ENCODE results near the gene BICC1. TPM values are rescaled to one million over a fixed set of nuclear protein-coding genes. Genes with fewer than 3 reads are reported as not detected.

The BICC1 gene
- total and polyA plus RNA-seq, 2 of the 8 experiments (the other 6 are each of a cell fraction or from before 2014, with no cell fraction given) = 0.20 to 0.73 TPM

DNA sequence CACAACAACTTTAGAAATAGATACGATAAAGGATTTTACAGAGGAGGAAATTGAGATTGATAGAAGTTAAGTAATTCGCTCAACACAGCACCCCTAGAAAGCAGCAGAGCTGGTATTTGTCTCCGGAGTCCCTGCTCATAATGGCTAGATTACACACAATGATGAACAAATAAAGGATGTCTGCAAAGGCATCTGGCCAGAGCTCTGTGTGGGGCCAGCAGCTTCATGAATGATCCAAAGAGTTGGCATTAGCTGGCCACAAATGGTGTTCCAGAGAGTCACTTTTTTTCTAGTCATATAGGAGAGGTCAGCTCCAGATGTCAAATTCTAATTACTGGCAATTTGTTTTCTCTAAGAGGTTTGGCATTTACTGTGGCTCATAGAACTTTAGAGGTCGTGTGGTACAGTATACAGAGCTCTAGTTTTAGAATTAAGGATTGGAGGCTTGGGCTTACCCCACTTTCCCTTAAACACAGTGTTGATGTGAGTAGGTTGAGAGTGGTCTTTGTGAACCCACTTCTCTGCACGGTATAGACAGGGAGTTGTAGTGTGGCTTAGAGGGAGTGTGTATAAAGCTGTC lies 186.2 kb downstream of the BICC1 start:
- H4K91ac ChIP-seq (replicated peaks; ENCODE audit: insufficient read length, low read length) = no peak overlapping the region
- H2BK15ac ChIP-seq (ENCODE audit: low read length) = no peak overlapping the region
- FAIRE-seq = no peak
- H3K4me2 ChIP-seq (ENCODE audit: insufficient read depth in 1 of 2, low read depth in 2 of 2, low read length in 2 of 2) = no peak overlapping the region
- no peak for DNase-seq (ENCODE audit: low read depth in 1 of 2, low spot score in 2 of 2)
- no peak overlapping the region for H2BK120ac ChIP-seq (replicated peaks; ENCODE audit: low read depth, low read length)
- no peak overlapping the region for H3K9ac ChIP-seq (replicated peaks in 1 of 4; ENCODE audit: extremely low read depth in 1 of 4, low read depth in 3 of 4, low read length in 3 of 4)
- H3K9me3 ChIP-seq (ENCODE audit: insufficient read depth in 2 of 2, low read depth in 1 of 2, low read length in 1 of 2) = no peaks in the 10 kb centered on the region; a peak in 1 of 4 replicates
- H3K27ac ChIP-seq (ENCODE audit: low read depth, low read length) = no peak overlapping the region
- no peak overlapping the region for H3K4ac ChIP-seq (replicated peaks; ENCODE audit: insufficient read length, low read depth, low read length)
- no peaks in the 10 kb centered on the region for H3K23me2 ChIP-seq (ENCODE audit: low read depth, low read length)
- H3K56ac ChIP-seq (replicated peaks; ENCODE audit: insufficient read length, low read depth, low read length) = no peak overlapping the region
- H2AK5ac ChIP-seq (ENCODE audit: low read depth, low read length) = no peak overlapping the region
- peaks cover 0 to 4% (median 2%) of the 10 kb centered on the region in 4 experiments; a peak in 2 of 7 replicates for H3K4me1 ChIP-seq (replicated peaks in 1 of 4; ENCODE audit: control insufficient read depth in 3 of 4, insufficient read depth in 4 of 4, low read length in 3 of 4)
- no peak overlapping the region for H2BK20ac ChIP-seq (ENCODE audit: low read length)
- no peak overlapping the region for H3K23ac ChIP-seq (ENCODE audit: insufficient read length)
- H3K79me1 ChIP-seq (ENCODE audit: low read depth, low read length) = no peaks in the 10 kb centered on the region
- POLR2A ChIA-PET (ENCODE audit: partially characterized antibody) = no interaction called here
- no peak overlapping the region for H3K14ac ChIP-seq (ENCODE audit: insufficient read length)
- no peaks in the 10 kb centered on the region for H3K36me3 ChIP-seq (ENCODE audit: control insufficient read depth in 2 of 4, insufficient read depth in 4 of 4, low read length in 3 of 4)
- H3K18ac ChIP-seq (ENCODE audit: extremely low read depth, low read length) = no peak overlapping the region
- H4K20me1 ChIP-seq (replicated peaks in 1 of 2; ENCODE audit: control insufficient read depth in 1 of 2, insufficient read depth in 2 of 2, low read length in 2 of 2) = no peaks in the 10 kb centered on the region
- no peak overlapping the region for H3K4me3 ChIP-seq (ENCODE audit: extremely low read depth in 1 of 4, insufficient read depth in 2 of 4, low read depth in 3 of 4, low read length in 4 of 4)
- H2BK12ac ChIP-seq (ENCODE audit: low read depth, low read length) = no peak overlapping the region
- H3K79me2 ChIP-seq (ENCODE audit: control insufficient read depth in 1 of 2, insufficient read depth in 2 of 2, low read length in 2 of 2) = no peaks in the 10 kb centered on the region
- no peak overlapping the region for H2AFZ ChIP-seq (ENCODE audit: low read length)
- CTCF ChIA-PET (ENCODE audit: partially characterized antibody) = interaction anchor here (1.2 kb wide), 1 partner anchor 89 kb away, joined by 3 read pairs; no protein-coding TSS in a partner anchor
- no peak overlapping the region for H2BK5ac ChIP-seq (ENCODE audit: low read depth, low read length)
- no peaks in the 10 kb centered on the region for H3K27me3 ChIP-seq (replicated peaks in 1 of 4; ENCODE audit: control insufficient read depth in 3 of 4, extremely low read depth in 1 of 4, insufficient read depth in 3 of 4, low read length in 3 of 4)
- no peak overlapping the region for H4K8ac ChIP-seq (ENCODE audit: extremely low read depth, insufficient read depth, low read length)
- no peak overlapping the region for H4K5ac ChIP-seq (ENCODE audit: insufficient read length, low read depth, low read length)
- WGBS, 2 experiments (ENCODE audit: extremely low coverage in 1 of 2, insufficient coverage in 1 of 2, insufficient read length in 1 of 2, insufficient replicate concordance in 2 of 2, low coverage in 1 of 2, low lambda C conversion rate in 2 of 2, missing lambda C conversion rate in 1 of 2) = 91% methylated on average over 5 of the region's 5 CpGs; no CpG with 5 or more reads in 1 of the 2 experiments
- TF ChIP-seq POU5F1 (IDR thresholded peaks at IDR 0.05; ENCODE audit: low read depth, low read length) = no peak
- TF ChIP-seq SUZ12 (IDR thresholded peaks at IDR 0.05; ENCODE audit: low read length) = no peak
- no peak for TF ChIP-seq BCL11A (IDR thresholded peaks at IDR 0.05; ENCODE audit: low read depth in 2 of 2, low read length in 2 of 2)
- TF ChIP-seq, protein P1, sequence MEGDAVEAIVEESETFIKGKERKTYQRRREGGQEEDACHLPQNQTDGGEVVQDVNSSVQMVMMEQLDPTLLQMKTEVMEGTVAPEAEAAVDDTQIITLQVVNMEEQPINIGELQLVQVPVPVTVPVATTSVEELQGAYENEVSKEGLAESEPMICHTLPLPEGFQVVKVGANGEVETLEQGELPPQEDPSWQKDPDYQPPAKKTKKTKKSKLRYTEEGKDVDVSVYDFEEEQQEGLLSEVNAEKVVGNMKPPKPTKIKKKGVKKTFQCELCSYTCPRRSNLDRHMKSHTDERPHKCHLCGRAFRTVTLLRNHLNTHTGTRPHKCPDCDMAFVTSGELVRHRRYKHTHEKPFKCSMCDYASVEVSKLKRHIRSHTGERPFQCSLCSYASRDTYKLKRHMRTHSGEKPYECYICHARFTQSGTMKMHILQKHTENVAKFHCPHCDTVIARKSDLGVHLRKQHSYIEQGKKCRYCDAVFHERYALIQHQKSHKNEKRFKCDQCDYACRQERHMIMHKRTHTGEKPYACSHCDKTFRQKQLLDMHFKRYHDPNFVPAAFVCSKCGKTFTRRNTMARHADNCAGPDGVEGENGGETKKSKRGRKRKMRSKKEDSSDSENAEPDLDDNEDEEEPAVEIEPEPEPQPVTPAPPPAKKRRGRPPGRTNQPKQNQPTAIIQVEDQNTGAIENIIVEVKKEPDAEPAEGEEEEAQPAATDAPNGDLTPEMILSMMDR (IDR thresholded peaks at IDR 0.05; ENCODE audit: control extremely low read depth in 1 of 3, insufficient read depth in 1 of 3, low read depth in 1 of 3, low read length in 3 of 3) = no peak
- TF ChIP-seq BRCA1 (IDR thresholded peaks at IDR 0.05; ENCODE audit: low read depth, low read length) = no peak
- no peak for TF ChIP-seq SP2 (IDR thresholded peaks at IDR 0.05; ENCODE audit: low read length)
- TF ChIP-seq, protein P2, sequence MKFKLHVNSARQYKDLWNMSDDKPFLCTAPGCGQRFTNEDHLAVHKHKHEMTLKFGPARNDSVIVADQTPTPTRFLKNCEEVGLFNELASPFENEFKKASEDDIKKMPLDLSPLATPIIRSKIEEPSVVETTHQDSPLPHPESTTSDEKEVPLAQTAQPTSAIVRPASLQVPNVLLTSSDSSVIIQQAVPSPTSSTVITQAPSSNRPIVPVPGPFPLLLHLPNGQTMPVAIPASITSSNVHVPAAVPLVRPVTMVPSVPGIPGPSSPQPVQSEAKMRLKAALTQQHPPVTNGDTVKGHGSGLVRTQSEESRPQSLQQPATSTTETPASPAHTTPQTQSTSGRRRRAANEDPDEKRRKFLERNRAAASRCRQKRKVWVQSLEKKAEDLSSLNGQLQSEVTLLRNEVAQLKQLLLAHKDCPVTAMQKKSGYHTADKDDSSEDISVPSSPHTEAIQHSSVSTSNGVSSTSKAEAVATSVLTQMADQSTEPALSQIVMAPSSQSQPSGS (IDR thresholded peaks at IDR 0.05; ENCODE audit: low read length) = no peak
- no peak for TF ChIP-seq TCF12 (IDR thresholded peaks at IDR 0.05; ENCODE audit: low read depth, low read length)
- TF ChIP-seq NANOG (IDR thresholded peaks at IDR 0.05; ENCODE audit: insufficient read depth, low read depth, low read length, poor library complexity, severe bottlenecking) = no peak
